HEK293T (cell line): Measurements from ENCODE around the gene LPCAT4.

ENCODE experiments used
- BHLHE40 ChIP-seq: fragments of 450-650 bp; IDR thresholded peaks from 2 replicates; pipeline ENCODE4 v1.6.1; 2016; ENCODE audit warnings: mild to moderate bottlenecking, moderate library complexity, borderline replicate concordance
- CTBP1 ChIP-seq: fragments of 450-650 bp; IDR thresholded peaks from 2 replicates; pipeline ENCODE4 v1.6.1; 2016; ENCODE audit warnings: borderline replicate concordance
- FOXA1 ChIP-seq: fragments of 450-650 bp; IDR thresholded peaks from 2 replicates; pipeline ENCODE4 v1.6.1; 2016; ENCODE audit warnings: mild to moderate bottlenecking
- FOXK2 ChIP-seq: fragments of 450-650 bp; IDR thresholded peaks from 2 replicates; pipeline ENCODE4 v1.6.1; 2016; ENCODE audit warnings: mild to moderate bottlenecking
- FOXM1 ChIP-seq: fragments of 450-650 bp; IDR thresholded peaks from 2 replicates; pipeline ENCODE4 v1.6.1; 2017; ENCODE audit warnings: mild to moderate bottlenecking, borderline replicate concordance
- HDGF ChIP-seq: fragments of 450-650 bp; IDR thresholded peaks from 2 replicates; pipeline ENCODE4 v1.6.1; 2017; ENCODE audit warnings: antibody characterized with exemption, borderline replicate concordance
- LEF1 ChIP-seq: fragments of 450-650 bp; IDR thresholded peaks from 2 replicates; pipeline ENCODE4 v1.6.1; 2017; ENCODE audit warnings: mild to moderate bottlenecking, borderline replicate concordance
- NFRKB ChIP-seq: fragments of 450-650 bp; IDR thresholded peaks from 2 replicates; pipeline ENCODE4 v1.6.1; 2016; ENCODE audit warnings: mild to moderate bottlenecking, moderate library complexity
- SP1 ChIP-seq: fragments of 450-650 bp; IDR thresholded peaks from 2 replicates; pipeline ENCODE4 v1.6.1; 2017
- SUZ12 ChIP-seq: fragments of 450-650 bp; IDR thresholded peaks from 2 replicates; pipeline ENCODE4 v1.6.1; 2016; ENCODE audit warnings: mild to moderate bottlenecking
- TARDBP ChIP-seq: fragments of 450-650 bp; IDR thresholded peaks from 2 replicates; pipeline ENCODE4 v1.6.1; 2016
- TF ChIP-seq, protein P1 (sequence below): fragments of 450-650 bp; IDR thresholded peaks from 2 replicates; pipeline ENCODE4 v1.6.1; 2016

- TF ChIP-seq FOXA1 = no peak
- no peak for TF ChIP-seq TARDBP
- no peak for TF ChIP-seq NFRKB
- TF ChIP-seq FOXM1 = no peak
- TF ChIP-seq SP1 = no peak
- no peak for TF ChIP-seq CTBP1
- TF ChIP-seq SUZ12 = no peak
- no peak for TF ChIP-seq BHLHE40
- no peak for TF ChIP-seq HDGF
- no peak for TF ChIP-seq FOXK2
- TF ChIP-seq LEF1 = no peak
- TF ChIP-seq, protein P1, sequence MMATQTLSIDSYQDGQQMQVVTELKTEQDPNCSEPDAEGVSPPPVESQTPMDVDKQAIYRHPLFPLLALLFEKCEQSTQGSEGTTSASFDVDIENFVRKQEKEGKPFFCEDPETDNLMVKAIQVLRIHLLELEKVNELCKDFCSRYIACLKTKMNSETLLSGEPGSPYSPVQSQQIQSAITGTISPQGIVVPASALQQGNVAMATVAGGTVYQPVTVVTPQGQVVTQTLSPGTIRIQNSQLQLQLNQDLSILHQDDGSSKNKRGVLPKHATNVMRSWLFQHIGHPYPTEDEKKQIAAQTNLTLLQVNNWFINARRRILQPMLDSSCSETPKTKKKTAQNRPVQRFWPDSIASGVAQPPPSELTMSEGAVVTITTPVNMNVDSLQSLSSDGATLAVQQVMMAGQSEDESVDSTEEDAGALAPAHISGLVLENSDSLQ = no peak
Measured at GRCh38 chr15:34370129-34370528, 3.1 kb upstream of the LPCAT4 start.
